ENCODE data around the gene SH3PXD2B.

The SH3PXD2B gene

GRCh38 chr5:172487671-172488070 lies 33.3 kb upstream of the SH3PXD2B start:
- H2AFZ ChIP-seq (ENCODE audit: low read depth, low read length) = no peak overlapping the region
- no peak overlapping the region for H2BK15ac ChIP-seq (ENCODE audit: low read depth, poor library complexity, severe bottlenecking)
- H2BK12ac ChIP-seq (ENCODE audit: low read length in 2 of 2) = no peak overlapping the region
- H3K4me1 ChIP-seq (ENCODE audit: control insufficient read depth, insufficient read depth, low read depth, low read length) = peaks cover 4% of the 10 kb centered on the region
- H3K36me3 ChIP-seq (ENCODE audit: control insufficient read depth in 1 of 2, insufficient read depth in 2 of 2, low read depth in 1 of 2, low read length in 2 of 2) = no peaks in the 10 kb centered on the region
- no peak overlapping the region for H2BK120ac ChIP-seq (ENCODE audit: low read depth, low read length)
- no peak overlapping the region for H3K27ac ChIP-seq (ENCODE audit: low read length, poor library complexity, severe bottlenecking)
- H3K9me3 ChIP-seq (ENCODE audit: control insufficient read depth, low read length) = no peaks in the 10 kb centered on the region
- H4K8ac ChIP-seq (ENCODE audit: low read length) = no peak overlapping the region
- H3K14ac ChIP-seq (ENCODE audit: low read length in 2 of 2) = no peak overlapping the region
- no peak overlapping the region for H3K9ac ChIP-seq (ENCODE audit: low read length)
- H3K4ac ChIP-seq (ENCODE audit: low read depth in 1 of 2, low read length in 2 of 2) = no peak overlapping the region
- H3K23ac ChIP-seq (ENCODE audit: low read length in 2 of 2) = no peak overlapping the region
- no peak overlapping the region for H2BK5ac ChIP-seq (ENCODE audit: low read depth, low read length, poor library complexity, severe bottlenecking)
- H3K4me3 ChIP-seq (ENCODE audit: insufficient read depth in 1 of 2, low read depth in 1 of 2, low read length in 2 of 2) = no peak overlapping the region
- H4K91ac ChIP-seq (ENCODE audit: low read length) = no peak overlapping the region
- no peak overlapping the region for H3K18ac ChIP-seq (ENCODE audit: low read depth in 1 of 2, low read length in 2 of 2)
- no peak overlapping the region for H3K4me2 ChIP-seq (ENCODE audit: low read length, poor library complexity, severe bottlenecking)
- DNase-seq = no peak
- no peaks in the 10 kb centered on the region for H3K79me1 ChIP-seq (replicated peaks; ENCODE audit: low read length, poor library complexity, severe bottlenecking)
- H3K27me3 ChIP-seq (ENCODE audit: control insufficient read depth in 1 of 2, insufficient read depth in 1 of 2, low read length in 2 of 2) = peaks cover 13 to 22% of the 10 kb centered on the region in 2 experiments
- no peak overlapping the region for H2AK5ac ChIP-seq (ENCODE audit: low read length, severe bottlenecking)
- 88% methylated on average over 7 of the region's 9 CpGs for WGBS

GRCh38 chr5:172486912-172487311 lies 32.6 kb upstream of the SH3PXD2B start:
- Histone ChIP-seq H3K14ac (ENCODE audit: low read length in 2 of 2) (no peak overlapping the region), H3K9ac (ENCODE audit: low read length) (no peak overlapping the region), H3K4me2 (ENCODE audit: low read length, poor library complexity, severe bottlenecking) (no peak overlapping the region), H3K4me3 (ENCODE audit: insufficient read depth in 1 of 2, low read depth in 1 of 2, low read length in 2 of 2) (no peak overlapping the region), H2BK12ac (ENCODE audit: low read length in 2 of 2) (no peak overlapping the region), H2AFZ (ENCODE audit: low read depth, low read length) (no peak overlapping the region), H3K4ac (ENCODE audit: low read depth in 1 of 2, low read length in 2 of 2) (no peak overlapping the region), H2BK5ac (ENCODE audit: low read depth, low read length, poor library complexity, severe bottlenecking) (no peak overlapping the region), H2BK120ac (ENCODE audit: low read depth, low read length) (no peak overlapping the region), H3K27ac (ENCODE audit: low read length, poor library complexity, severe bottlenecking) (no peak overlapping the region), H2BK15ac (ENCODE audit: low read depth, poor library complexity, severe bottlenecking) (no peak overlapping the region), H3K23ac (ENCODE audit: low read length in 2 of 2) (no peak overlapping the region), H3K36me3 (ENCODE audit: control insufficient read depth in 1 of 2, insufficient read depth in 2 of 2, low read depth in 1 of 2, low read length in 2 of 2) (no peaks in the 10 kb centered on the region), H2AK5ac (ENCODE audit: low read length, severe bottlenecking) (no peak overlapping the region), H3K18ac (ENCODE audit: low read depth in 1 of 2, low read length in 2 of 2) (no peak overlapping the region), H4K8ac (ENCODE audit: low read length) (no peak overlapping the region), H3K79me1 (replicated peaks; ENCODE audit: low read length, poor library complexity, severe bottlenecking) (no peaks in the 10 kb centered on the region), H3K4me1 (ENCODE audit: control insufficient read depth, insufficient read depth, low read depth, low read length) (peaks cover 4% of the 10 kb centered on the region), H3K9me3 (ENCODE audit: control insufficient read depth, low read length) (no peaks in the 10 kb centered on the region), H3K27me3 (ENCODE audit: control insufficient read depth in 1 of 2, insufficient read depth in 1 of 2, low read length in 2 of 2) (peaks cover 10 to 22% of the 10 kb centered on the region in 2 experiments), H4K91ac (ENCODE audit: low read length) (no peak overlapping the region)
- DNase-seq = no peak
- 96% methylated on average over 2 of the region's 5 CpGs for WGBS

GRCh38 chr5:172486451-172486850 lies 32.1 kb upstream of the SH3PXD2B start:
- Histone ChIP-seq H3K9me3 (ENCODE audit: control insufficient read depth, low read length) (no peaks in the 10 kb centered on the region), H3K27ac (ENCODE audit: low read length, poor library complexity, severe bottlenecking) (no peak overlapping the region), H2AFZ (ENCODE audit: low read depth, low read length) (no peak overlapping the region), H3K23ac (ENCODE audit: low read length in 2 of 2) (no peak overlapping the region), H3K27me3 (ENCODE audit: control insufficient read depth in 1 of 2, insufficient read depth in 1 of 2, low read length in 2 of 2) (peaks cover 6 to 22% of the 10 kb centered on the region in 2 experiments), H3K79me1 (replicated peaks; ENCODE audit: low read length, poor library complexity, severe bottlenecking) (no peaks in the 10 kb centered on the region), H2BK12ac (ENCODE audit: low read length in 2 of 2) (no peak overlapping the region), H3K4ac (ENCODE audit: low read depth in 1 of 2, low read length in 2 of 2) (no peak overlapping the region), H4K8ac (ENCODE audit: low read length) (no peak overlapping the region), H3K4me2 (ENCODE audit: low read length, poor library complexity, severe bottlenecking) (no peak overlapping the region), H3K36me3 (ENCODE audit: control insufficient read depth in 1 of 2, insufficient read depth in 2 of 2, low read depth in 1 of 2, low read length in 2 of 2) (no peaks in the 10 kb centered on the region), H2BK15ac (ENCODE audit: low read depth, poor library complexity, severe bottlenecking) (no peak overlapping the region), H2AK5ac (ENCODE audit: low read length, severe bottlenecking) (no peak overlapping the region), H3K14ac (ENCODE audit: low read length in 2 of 2) (no peak overlapping the region), H3K18ac (ENCODE audit: low read depth in 1 of 2, low read length in 2 of 2) (no peak overlapping the region), H3K4me1 (ENCODE audit: control insufficient read depth, insufficient read depth, low read depth, low read length) (peaks cover 4% of the 10 kb centered on the region), H3K9ac (ENCODE audit: low read length) (no peak overlapping the region), H2BK5ac (ENCODE audit: low read depth, low read length, poor library complexity, severe bottlenecking) (no peak overlapping the region), H2BK120ac (ENCODE audit: low read depth, low read length) (no peak overlapping the region), H4K91ac (ENCODE audit: low read length) (no peak overlapping the region), H3K4me3 (ENCODE audit: insufficient read depth in 1 of 2, low read depth in 1 of 2, low read length in 2 of 2) (no peak overlapping the region)
- DNase-seq = no peak
- 92% methylated on average over 12 of the region's 12 CpGs for WGBS

GRCh38 chr5:172485511-172486202 lies 31.3 kb upstream of the SH3PXD2B start:
- Histone ChIP-seq H3K4me2 (ENCODE audit: low read length, poor library complexity, severe bottlenecking) (no peak overlapping the region), H3K18ac (ENCODE audit: low read depth in 1 of 2, low read length in 2 of 2) (no peak overlapping the region), H3K27me3 (ENCODE audit: control insufficient read depth in 1 of 2, insufficient read depth in 1 of 2, low read length in 2 of 2) (peaks cover 5 to 22% of the 10 kb centered on the region in 2 experiments), H2BK5ac (ENCODE audit: low read depth, low read length, poor library complexity, severe bottlenecking) (no peak overlapping the region), H2AK5ac (ENCODE audit: low read length, severe bottlenecking) (no peak overlapping the region), H2BK120ac (ENCODE audit: low read depth, low read length) (no peak overlapping the region), H3K14ac (ENCODE audit: low read length in 2 of 2) (no peak overlapping the region), H3K4me3 (ENCODE audit: insufficient read depth in 1 of 2, low read depth in 1 of 2, low read length in 2 of 2) (no peak overlapping the region), H3K9me3 (ENCODE audit: control insufficient read depth, low read length) (no peaks in the 10 kb centered on the region), H4K8ac (ENCODE audit: low read length) (no peak overlapping the region), H3K4me1 (ENCODE audit: control insufficient read depth, insufficient read depth, low read depth, low read length) (peaks cover 3% of the 10 kb centered on the region), H3K23ac (ENCODE audit: low read length in 2 of 2) (no peak overlapping the region), H3K9ac (ENCODE audit: low read length) (no peak overlapping the region), H2BK15ac (ENCODE audit: low read depth, poor library complexity, severe bottlenecking) (no peak overlapping the region), H3K36me3 (ENCODE audit: control insufficient read depth in 1 of 2, insufficient read depth in 2 of 2, low read depth in 1 of 2, low read length in 2 of 2) (no peaks in the 10 kb centered on the region), H3K27ac (ENCODE audit: low read length, poor library complexity, severe bottlenecking) (no peak overlapping the region), H3K4ac (ENCODE audit: low read depth in 1 of 2, low read length in 2 of 2) (no peak overlapping the region), H3K79me1 (replicated peaks; ENCODE audit: low read length, poor library complexity, severe bottlenecking) (no peaks in the 10 kb centered on the region), H2BK12ac (ENCODE audit: low read length in 2 of 2) (no peak overlapping the region), H4K91ac (ENCODE audit: low read length) (no peak overlapping the region), H2AFZ (ENCODE audit: low read depth, low read length) (no peak overlapping the region)
- no peak for DNase-seq
- 83% methylated on average over 3 of the region's 3 CpGs for WGBS
